Mesothelial cell of epicardium (in vitro differentiated cells): Measurements from ENCODE around the gene MRPL20. TPM values are rescaled to one million over a fixed set of nuclear protein-coding genes. Genes with fewer than 3 reads are reported as not detected.
"Not testable (repeated sequence)": the region's sequence is repeated elsewhere in the genome, so short reads cannot be mapped to it uniquely, and the experiment has no call there.

Experiments used
- DNase-seq, 2 experiments: peaks; one replicate each; pipeline ENCODE4 v3.0.0; 2021; ENCODE audit warnings: low spot score in 2 of 2; ENCODE audit not compliant: unreplicated experiment in 2 of 2
- H3K27ac Mint-ChIP-seq: 2 replicates; pipeline ENCODE4 v1.8.0; 2021; ENCODE audit warnings: mixed read lengths
- H3K27me3 Mint-ChIP-seq: 2 replicates; pipeline ENCODE4 v1.8.0; 2021; ENCODE audit warnings: low read depth, mixed read lengths
- H3K36me3 Mint-ChIP-seq: 2 replicates; pipeline ENCODE4 v1.8.0; 2021; ENCODE audit warnings: mixed read lengths
- H3K4me1 Mint-ChIP-seq: 2 replicates; pipeline ENCODE4 v1.8.0; 2021; ENCODE audit warnings: mixed read lengths
- H3K4me3 Mint-ChIP-seq: 2 replicates; pipeline ENCODE4 v1.8.0; 2021; ENCODE audit warnings: mild to moderate bottlenecking, moderate library complexity, mixed read lengths
- H3K9me3 Mint-ChIP-seq: 2 replicates; pipeline ENCODE4 v1.8.0; 2021; ENCODE audit warnings: mixed read lengths
- total RNA-seq: library from RNA; stranded (reverse); gene quantifications from 3 replicates; pipeline ENCODE4 v1.2.1, GENCODE V29; 2021
- TF ChIP-seq, protein P1 (sequence below): fragments of 200-600 bp; sonication (generic); IDR thresholded peaks from one replicate; pipeline ENCODE4 v1.5.0; 2021; ENCODE audit warnings: antibody characterized with exemption; ENCODE audit not compliant: unreplicated experiment

The MRPL20 gene
- total RNA-seq, 1 donor from 2014 or later, result 94.7 TPM

DNA sequence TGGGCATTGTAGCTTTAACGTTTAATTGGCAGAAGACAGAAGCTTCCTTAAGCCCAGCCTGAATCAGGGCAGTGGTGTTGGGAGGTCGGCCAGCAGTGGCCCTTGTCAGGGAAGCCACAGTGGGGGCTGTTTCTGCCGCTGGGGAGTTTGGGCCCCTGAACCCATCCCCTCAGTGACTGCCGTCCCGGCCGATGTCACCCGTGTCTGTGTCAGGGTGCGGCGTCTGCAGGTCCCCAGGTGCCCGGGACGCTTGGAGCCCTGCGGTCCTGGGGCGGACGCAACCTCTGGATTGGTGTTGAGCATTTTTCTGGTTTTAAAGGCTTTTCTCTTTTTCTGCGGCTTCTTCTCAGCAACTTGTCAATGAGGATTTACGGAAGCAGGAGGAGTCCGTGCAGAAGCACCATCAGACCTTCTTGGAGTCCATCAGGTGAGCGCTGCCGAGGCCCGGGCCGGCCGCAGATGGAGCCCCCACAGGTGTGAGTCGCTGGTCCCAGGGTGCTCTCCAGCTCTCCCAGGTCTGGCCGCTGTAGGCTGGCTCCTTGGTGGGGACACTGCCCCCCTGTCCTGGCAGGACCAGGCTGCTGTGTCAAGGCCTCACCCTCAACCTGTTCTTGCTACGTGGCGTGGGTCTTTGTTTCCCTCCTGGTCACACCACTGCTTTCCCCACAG, 44.7 kb upstream of the MRPL20 start:
- Mint-ChIP-seq H3K4me3 (no peak overlapping the region), H3K27ac (no peak overlapping the region), H3K4me1 (no peaks in the 10 kb centered on the region), H3K36me3 (no peaks in the 10 kb centered on the region), H3K27me3 (peaks cover 8% of the 10 kb centered on the region), H3K9me3 (no peaks in the 10 kb centered on the region)
- TF ChIP-seq, protein P1, sequence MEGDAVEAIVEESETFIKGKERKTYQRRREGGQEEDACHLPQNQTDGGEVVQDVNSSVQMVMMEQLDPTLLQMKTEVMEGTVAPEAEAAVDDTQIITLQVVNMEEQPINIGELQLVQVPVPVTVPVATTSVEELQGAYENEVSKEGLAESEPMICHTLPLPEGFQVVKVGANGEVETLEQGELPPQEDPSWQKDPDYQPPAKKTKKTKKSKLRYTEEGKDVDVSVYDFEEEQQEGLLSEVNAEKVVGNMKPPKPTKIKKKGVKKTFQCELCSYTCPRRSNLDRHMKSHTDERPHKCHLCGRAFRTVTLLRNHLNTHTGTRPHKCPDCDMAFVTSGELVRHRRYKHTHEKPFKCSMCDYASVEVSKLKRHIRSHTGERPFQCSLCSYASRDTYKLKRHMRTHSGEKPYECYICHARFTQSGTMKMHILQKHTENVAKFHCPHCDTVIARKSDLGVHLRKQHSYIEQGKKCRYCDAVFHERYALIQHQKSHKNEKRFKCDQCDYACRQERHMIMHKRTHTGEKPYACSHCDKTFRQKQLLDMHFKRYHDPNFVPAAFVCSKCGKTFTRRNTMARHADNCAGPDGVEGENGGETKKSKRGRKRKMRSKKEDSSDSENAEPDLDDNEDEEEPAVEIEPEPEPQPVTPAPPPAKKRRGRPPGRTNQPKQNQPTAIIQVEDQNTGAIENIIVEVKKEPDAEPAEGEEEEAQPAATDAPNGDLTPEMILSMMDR, result no peak
- no peak for DNase-seq

DNA sequence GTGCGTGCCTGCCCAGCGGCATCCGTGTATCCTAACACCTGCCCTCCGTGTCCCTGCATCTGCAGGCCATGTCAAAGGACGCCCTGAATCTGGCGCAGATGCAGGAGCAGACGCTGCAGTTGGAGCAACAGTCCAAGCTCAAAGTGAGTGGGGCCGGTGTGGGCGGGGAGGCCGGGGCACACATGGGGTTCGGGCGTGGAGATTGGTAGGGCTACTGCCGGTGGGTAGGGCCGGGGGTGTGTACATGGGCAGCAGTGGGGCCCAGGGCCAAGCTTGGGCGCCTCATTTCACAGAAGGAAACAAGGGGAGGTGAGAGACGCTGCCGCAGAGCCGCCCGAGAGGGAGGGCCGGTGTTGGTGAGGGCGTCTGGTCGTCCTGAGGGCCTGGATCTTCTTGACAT, 43.5 kb upstream of the MRPL20 start:
- not testable (repeated sequence) for H3K4me1 Mint-ChIP-seq, DNase-seq, H3K36me3 Mint-ChIP-seq, H3K4me3 Mint-ChIP-seq, H3K27me3 Mint-ChIP-seq, H3K9me3 Mint-ChIP-seq, H3K27ac Mint-ChIP-seq

DNA sequence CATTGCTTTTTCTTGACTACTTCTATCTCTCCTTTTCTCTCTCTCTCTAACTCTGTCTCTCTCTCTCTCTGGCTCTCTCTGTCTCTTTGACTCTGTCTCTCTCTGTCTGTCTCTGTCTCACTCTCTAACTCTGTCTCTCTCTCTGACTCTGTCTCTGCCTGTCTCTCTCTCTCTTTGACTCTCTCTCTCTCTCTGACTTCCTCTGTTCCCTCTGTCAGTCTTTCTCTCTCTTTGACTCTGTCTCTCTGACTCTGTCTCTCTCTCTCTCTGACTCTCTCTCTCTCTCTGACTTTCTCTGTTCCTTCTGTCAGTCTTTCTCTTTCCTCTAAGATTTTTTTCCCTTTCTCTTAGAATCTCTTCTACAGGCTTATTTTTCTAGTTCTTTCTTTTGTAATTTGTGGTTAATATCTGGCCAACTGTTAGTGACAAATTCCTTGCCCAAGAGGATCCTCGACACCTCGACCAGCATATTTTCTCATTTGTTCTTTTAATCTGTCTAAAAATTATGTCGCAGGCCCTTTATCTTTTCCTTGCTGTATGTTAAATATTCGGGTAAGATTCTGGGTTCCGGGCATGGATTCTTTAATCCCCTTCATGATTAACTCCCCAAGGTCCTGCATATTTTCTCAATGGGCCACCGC, 42.1 kb upstream of the MRPL20 start, which contains the start of gene ATAD3C:
ATAD3C (plus strand) TSS at position 591 of the 641 bp plus-strand sequence. CDS start 995 bp downstream, outside the sequence.
- DNase-seq, result no peak
- H3K4me3 Mint-ChIP-seq, result no peak within 1 kb of the TSS
- no peaks in the 10 kb centered on the region for H3K9me3 Mint-ChIP-seq
- H3K36me3 Mint-ChIP-seq, result no peaks in the 10 kb centered on the region
- no peaks in the 10 kb centered on the region for H3K4me1 Mint-ChIP-seq
- TF ChIP-seq, protein P1, result no peak
- no peak within 1 kb of the TSS for H3K27ac Mint-ChIP-seq
- peaks cover 8% of the 10 kb centered on the region for H3K27me3 Mint-ChIP-seq

DNA sequence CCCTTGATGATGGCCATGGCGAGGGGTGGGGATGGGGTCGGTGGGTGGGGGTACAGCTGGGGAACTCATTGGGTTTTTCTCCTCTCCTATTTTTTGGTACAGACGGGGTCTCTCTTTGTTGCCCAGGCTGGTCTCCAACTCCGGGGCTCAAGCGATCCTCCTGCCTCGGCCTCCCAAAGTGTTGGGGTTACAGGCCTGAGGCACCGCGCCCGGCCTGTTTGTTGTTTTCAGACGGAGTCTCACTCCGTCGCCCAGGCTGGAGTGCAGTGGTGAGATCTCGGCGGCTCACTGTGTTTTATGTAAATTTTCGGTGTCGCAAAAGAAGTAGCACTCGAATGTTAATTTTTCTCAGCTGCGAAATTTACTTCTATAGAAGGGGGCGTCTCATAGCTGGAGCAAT, 39.5 kb upstream of the MRPL20 start:
- not testable (repeated sequence) for H3K27me3 Mint-ChIP-seq, H3K4me1 Mint-ChIP-seq, H3K9me3 Mint-ChIP-seq, H3K36me3 Mint-ChIP-seq, H3K27ac Mint-ChIP-seq, DNase-seq, H3K4me3 Mint-ChIP-seq

DNA sequence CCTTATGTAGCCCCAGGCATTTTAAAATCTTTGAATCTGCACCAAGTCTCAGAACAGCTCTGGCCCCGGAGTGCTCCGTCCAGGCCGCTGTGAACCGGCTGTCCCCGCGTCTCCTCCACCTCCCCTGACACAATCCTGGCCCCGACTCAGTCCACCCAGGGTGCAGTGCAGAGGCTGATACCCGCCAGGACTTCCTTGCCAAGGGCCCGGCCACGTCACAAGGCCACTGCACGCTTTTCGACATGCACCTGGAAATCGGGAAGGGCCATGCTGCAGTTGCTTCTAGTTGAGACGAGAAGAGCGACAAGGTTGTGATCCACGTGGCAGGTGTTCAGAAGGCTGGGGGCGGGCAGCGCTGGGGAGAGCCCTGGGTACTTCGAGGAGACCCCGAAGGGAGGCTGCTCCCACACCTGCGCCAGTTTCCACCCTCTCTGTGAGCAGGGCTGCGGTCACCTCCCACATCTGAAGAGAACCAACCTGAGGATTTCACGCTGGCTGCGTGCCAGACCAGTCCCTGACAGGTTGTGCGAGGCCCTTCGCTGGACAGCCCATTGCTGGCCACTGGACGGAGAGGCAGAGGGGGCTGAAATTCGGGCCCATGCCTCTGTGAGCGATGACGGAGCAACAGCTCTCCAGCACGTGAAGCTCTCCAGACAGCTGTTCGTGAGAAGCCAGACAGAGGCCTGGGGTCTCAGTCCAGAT, 35.1 kb upstream of the MRPL20 start:
- no peak for DNase-seq
- no peak overlapping the region for H3K4me3 Mint-ChIP-seq
- no peaks in the 10 kb centered on the region for H3K27me3 Mint-ChIP-seq
- no peaks in the 10 kb centered on the region for H3K9me3 Mint-ChIP-seq
- TF ChIP-seq, protein P1, result no peak
- peaks cover 12% of the 10 kb centered on the region for H3K4me1 Mint-ChIP-seq
- peaks cover 4% of the 10 kb centered on the region for H3K36me3 Mint-ChIP-seq
- H3K27ac Mint-ChIP-seq, result peak overlapping the region; percentile 59

DNA sequence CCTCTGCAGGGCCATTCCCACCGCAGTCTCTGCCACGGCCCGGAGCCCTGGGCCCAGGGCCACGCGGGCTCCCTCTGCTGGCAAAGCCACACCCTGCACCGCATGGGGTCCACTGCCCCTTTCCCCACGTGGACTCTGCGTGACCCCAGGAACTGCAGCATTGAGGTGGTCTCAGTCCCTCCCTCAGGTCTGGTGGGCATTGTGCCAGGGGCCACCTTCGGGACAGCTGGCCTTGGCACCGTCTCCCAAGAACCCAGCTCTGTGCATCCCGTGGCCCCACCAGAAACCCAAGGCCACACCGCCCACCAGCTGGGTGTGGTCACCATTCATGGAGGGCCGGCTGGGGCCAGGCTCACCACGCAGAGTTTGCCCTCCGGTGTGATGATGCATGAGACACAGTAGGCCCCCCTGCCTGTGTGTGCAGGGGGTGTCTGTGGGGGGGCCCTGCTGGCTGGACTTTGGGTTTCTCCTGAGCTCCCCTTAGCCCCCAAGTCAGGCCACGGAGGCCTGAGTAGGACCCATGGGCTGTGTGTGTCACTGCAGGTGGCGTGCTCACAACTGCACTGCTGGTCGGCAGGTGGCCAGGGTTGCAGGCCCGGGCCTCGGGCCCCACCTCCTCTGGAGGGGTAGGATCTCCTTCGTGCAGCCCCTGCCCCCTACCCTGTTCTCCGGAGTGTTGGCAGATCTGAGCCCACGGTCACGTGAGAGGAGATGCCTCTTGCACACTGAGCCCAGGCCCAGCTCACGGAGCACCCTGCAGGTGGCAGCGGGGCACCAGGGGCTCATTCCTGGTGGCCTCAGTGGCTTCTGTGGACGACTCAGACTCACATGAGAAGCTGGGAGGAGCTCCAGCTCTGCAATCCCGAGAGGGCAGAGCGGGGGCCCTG, 34.2 kb upstream of the MRPL20 start:
- peak in 1 of 2 experiments; percentile 76 for DNase-seq
- Mint-ChIP-seq H3K27ac (peak overlapping the region; percentile 87), H3K4me3 (no peak overlapping the region), H3K27me3 (no peaks in the 10 kb centered on the region), H3K9me3 (no peaks in the 10 kb centered on the region), H3K36me3 (peaks cover 4% of the 10 kb centered on the region), H3K4me1 (peaks cover 15% of the 10 kb centered on the region)
- TF ChIP-seq, protein P1, result peak; percentile 72
